Activated B cell treated with CpG ODN at 0.5 μM for 24 hours (primary cell): ENCODE results near the gene RPIA. TPM values are rescaled to one million over a fixed set of nuclear protein-coding genes. Genes with fewer than 3 reads are reported as not detected.
"Not testable (repeated sequence)": the region's sequence is repeated elsewhere in the genome, so short reads cannot be mapped to it uniquely, and the experiment has no call there.

Experiments
- ATAC-seq: fragments of 200-7000 bp; cut with Tn5 transposase; one replicate; pipeline ENCODE4 v1.10.0; 2021; ENCODE audit warnings: low read depth, mild to moderate bottlenecking, moderate library complexity
- CTCF ChIA-PET: fragments of 350-600 bp; sonication (Branson Sonifier 250); formaldehyde crosslinking; loops from one replicate; lab custom pipeline; 2021; ENCODE audit warnings: antibody characterized with exemption; lab: Charles Lee
- POLR2A ChIA-PET: fragments of 350-600 bp; sonication (Branson Sonifier 250); formaldehyde crosslinking; loops from one replicate; lab custom pipeline; 2021; ENCODE audit warnings: antibody characterized with exemption; lab: Charles Lee
- DNase-seq: peaks from one replicate; pipeline ENCODE4 v3.0.0; 2022
- H3K27ac Mint-ChIP-seq: one replicate; pipeline ENCODE4 v1.8.0; 2020; ENCODE audit warnings: mixed read lengths
- H3K27me3 Mint-ChIP-seq: one replicate; pipeline ENCODE4 v1.8.0; 2021; ENCODE audit warnings: mixed read lengths
- H3K36me3 Mint-ChIP-seq: one replicate; pipeline ENCODE4 v1.8.0; 2021; ENCODE audit warnings: low read depth, mixed read lengths
- H3K4me1 Mint-ChIP-seq: one replicate; pipeline ENCODE4 v1.8.0; 2021; ENCODE audit warnings: mixed read lengths
- H3K4me3 Mint-ChIP-seq: one replicate; pipeline ENCODE4 v1.8.0; 2020; ENCODE audit warnings: mild to moderate bottlenecking, mixed read lengths
- H3K9me3 Mint-ChIP-seq: one replicate; pipeline ENCODE4 v1.8.0; 2020; ENCODE audit warnings: mixed read lengths
- intact Hi-C: fragments of 100-400 bp; cut with micrococcal nuclease; formaldehyde crosslinking; loops from one replicate; pipeline ENCODE4 v1.15.1; 2024
- total RNA-seq: library from RNA; stranded (reverse); gene quantifications from 2 replicates; pipeline ENCODE4 v1.2.3, GENCODE V29; 2022

The RPIA gene
- total RNA-seq, 1 donor from 2014 or later = 35.9 TPM

- H3K27me3 Mint-ChIP-seq, H3K4me3 Mint-ChIP-seq, DNase-seq, H3K4me1 Mint-ChIP-seq, H3K9me3 Mint-ChIP-seq, POLR2A ChIA-PET, H3K27ac Mint-ChIP-seq, CTCF ChIA-PET, H3K36me3 Mint-ChIP-seq, ATAC-seq, intact Hi-C loops: not testable (repeated sequence)
Observed at GRCh38 chr2:88795932-88796331, 104.5 kb downstream of the RPIA start.

- H3K27ac Mint-ChIP-seq, H3K27me3 Mint-ChIP-seq, H3K4me1 Mint-ChIP-seq, POLR2A ChIA-PET, ATAC-seq, CTCF ChIA-PET, H3K9me3 Mint-ChIP-seq, intact Hi-C loops, DNase-seq, H3K4me3 Mint-ChIP-seq, H3K36me3 Mint-ChIP-seq: not testable (repeated sequence)
Observed at GRCh38 chr2:88796523-88796922, 105.0 kb downstream of the RPIA start.

DNA sequence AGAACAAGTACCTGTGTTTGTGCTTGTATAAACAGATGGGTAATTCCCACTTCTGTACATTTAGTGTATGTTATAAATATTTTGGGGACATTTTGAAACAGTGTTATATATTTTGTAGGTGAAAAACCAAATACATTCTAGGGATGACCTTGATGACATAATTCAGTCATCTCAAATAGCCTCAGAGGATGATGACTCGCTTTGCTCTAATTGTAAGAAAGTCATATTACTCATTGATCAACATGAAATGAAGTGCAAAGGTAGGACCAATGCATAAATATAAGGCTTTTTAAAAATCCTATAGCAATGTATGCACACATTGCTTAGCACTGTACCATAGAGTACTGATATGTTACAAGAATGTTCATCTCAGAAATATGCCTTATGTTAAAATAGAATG lies 105.7 kb downstream of the RPIA start:
- POLR2A ChIA-PET, ATAC-seq, CTCF ChIA-PET, H3K36me3 Mint-ChIP-seq, intact Hi-C loops, DNase-seq, H3K4me1 Mint-ChIP-seq, H3K4me3 Mint-ChIP-seq, H3K27ac Mint-ChIP-seq, H3K27me3 Mint-ChIP-seq, H3K9me3 Mint-ChIP-seq: not testable (repeated sequence)

Other genes starting within 250 kb of the RPIA start
- not detected in 2 replicates for gene FOXI3, start 239.0 kb upstream of the RPIA start, total RNA-seq
- gene EIF2AK3, start 64.2 kb upstream of the RPIA start, total RNA-seq = 28.2 and 28.6 TPM in 2 replicates